Right ventricle myocardium inferior (tissue), 1 donor: ENCODE results near the gene ANXA2. TPM values are rescaled to one million over a fixed set of nuclear protein-coding genes. Genes with fewer than 3 reads are reported as not detected.

Source experiments
- ATAC-seq: fragments of 200-7000 bp; cut with Tn5 transposase; one replicate; pipeline ENCODE4 v1.9.1; 2020; ENCODE audit warnings: mild to moderate bottlenecking, moderate library complexity
- DNase-seq: peaks from one replicate; pipeline ENCODE4 v3.0.0; 2021; ENCODE audit errors: missing footprints
- intact Hi-C: fragments of 100-400 bp; cut with DNase I; formaldehyde crosslinking; loops from one replicate; pipeline ENCODE4 v1.11.0; 2022
- total RNA-seq: library from RNA; stranded (reverse); fragmentation: NEBNext Ultra II Directional; extraction: Animal tissue kit (Norgen Biotek cat#: 25700); gene quantifications from one replicate; pipeline ENCODE4 v1.2.1, GENCODE V29; 2021
- donor health status: DM: no; HTN: yes; CAD: no; lungs with severe emphysema.

The ANXA2 gene
- total RNA-seq, 1 donor from 2014 or later: 212 TPM

GRCh38 chr15:60392986-60393790, 4.6 kb downstream of the ANXA2 start:
- intact Hi-C loops: no loop called here
- peak; percentile 53 for DNase-seq
- ATAC-seq: peak; percentile 49

GRCh38 chr15:60392601-60392985, 5.2 kb downstream of the ANXA2 start:
- intact Hi-C loops: no loop called here
- no peak for DNase-seq
- ATAC-seq: peak; percentile 17

- ATAC-seq: no peak
- no peak for DNase-seq
- intact Hi-C loops: no loop called here
These were observed 6.0 kb downstream of the ANXA2 start for GRCh38 chr15:60391722-60392315.

GRCh38 chr15:60390871-60391501, 6.8 kb downstream of the ANXA2 start:
- intact Hi-C loops: no loop called here
- no peak for DNase-seq
- ATAC-seq: peak; percentile 68

GRCh38 chr15:60390231-60390630, 7.6 kb downstream of the ANXA2 start:
- no peak for DNase-seq
- intact Hi-C loops: no loop called here
- ATAC-seq: no peak

GRCh38 chr15:60389261-60390077, 8.3 kb downstream of the ANXA2 start:
- intact Hi-C loops: no loop called here
- ATAC-seq (no peak), DNase-seq (no peak)

GRCh38 chr15:60387321-60387720, 10.5 kb downstream of the ANXA2 start:
- intact Hi-C loops: no loop called here
- ATAC-seq: no peak

GRCh38 chr15:60386615-60387014, 11.2 kb downstream of the ANXA2 start:
- no peak for DNase-seq
- intact Hi-C loops: no loop called here

More at GRCh38 chr15:60387321-60387720, 10.5 kb downstream of the ANXA2 start:
- no peak for DNase-seq

GRCh38 chr15:60385620-60386552, 11.9 kb downstream of the ANXA2 start:
- ATAC-seq (no peak), DNase-seq (no peak)
- intact Hi-C loops: no loop called here

More at GRCh38 chr15:60386615-60387014, 11.2 kb downstream of the ANXA2 start:
- ATAC-seq: no peak

- DNase-seq: no peak
- intact Hi-C loops: no loop called here
- ATAC-seq: no peak
These were observed 13.2 kb downstream of the ANXA2 start for GRCh38 chr15:60384526-60385126.

- ATAC-seq (no peak), DNase-seq (no peak)
- intact Hi-C loops: no loop called here
These were observed 13.7 kb downstream of the ANXA2 start for GRCh38 chr15:60384053-60384452.

- intact Hi-C loops: no loop called here
- ATAC-seq: no peak
These were observed 14.8 kb downstream of the ANXA2 start for GRCh38 chr15:60382773-60383674.

GRCh38 chr15:60381148-60381788, 16.5 kb downstream of the ANXA2 start:
- intact Hi-C loops: no loop called here
- DNase-seq (no peak), ATAC-seq (no peak)

More at GRCh38 chr15:60382773-60383674, 14.8 kb downstream of the ANXA2 start:
- no peak for DNase-seq

- DNase-seq (no peak), ATAC-seq (peak; percentile 76)
- intact Hi-C loops: no loop called here
These were observed 18.1 kb downstream of the ANXA2 start for GRCh38 chr15:60379525-60380274.

GRCh38 chr15:60379185-60379524, 18.6 kb downstream of the ANXA2 start:
- ATAC-seq (no peak), DNase-seq (no peak)
- intact Hi-C loops: no loop called here

GRCh38 chr15:60376677-60377095, 21.1 kb downstream of the ANXA2 start:
- ATAC-seq: no peak
- intact Hi-C loops: no loop called here

More at GRCh38 chr15:60376677-60377095, 21.1 kb downstream of the ANXA2 start:
- DNase-seq: no peak
